Activated T-helper 2 cell treated with anti-CD3 and anti-CD28 coated beads, Interferon-gamma antibody, Interleukin-2, Interleukin-4, amounts not matched to agents 10 μg/mL and 5 μg/mL and 100 μg/mL, durations not matched to agents 14 hours and 24 hours and 36 hours (primary cell): ENCODE results near the gene NUDT9. TPM values are rescaled to one million over a fixed set of nuclear protein-coding genes. Genes with fewer than 3 reads are reported as not detected.
A peak's percentile ranks its signal among the peaks of the same experiment; 100 is the strongest.
"Not testable (repeated sequence)": the region's sequence is repeated elsewhere in the genome, so short reads cannot be mapped to it uniquely, and the experiment has no call there.

Experiments used
- DNase-seq: peaks from one replicate; pipeline ENCODE4 v3.0.0; 2021; ENCODE audit warnings: low spot score
- H3K27ac Mint-ChIP-seq: one replicate; pipeline ENCODE4 v1.8.0; 2021; ENCODE audit warnings: mixed read lengths
- H3K27me3 Mint-ChIP-seq: one replicate; pipeline ENCODE4 v1.8.0; 2021; ENCODE audit warnings: low read depth, mixed read lengths
- H3K36me3 Mint-ChIP-seq: one replicate; pipeline ENCODE4 v1.8.0; 2021; ENCODE audit warnings: low read depth, mixed read lengths
- H3K4me1 Mint-ChIP-seq: one replicate; pipeline ENCODE4 v1.8.0; 2021; ENCODE audit warnings: low read depth, mixed read lengths
- H3K4me3 Mint-ChIP-seq: one replicate; pipeline ENCODE4 v1.8.0; 2021; ENCODE audit warnings: low read depth, mild to moderate bottlenecking, moderate library complexity, mixed read lengths
- H3K9me3 Mint-ChIP-seq: one replicate; pipeline ENCODE4 v1.8.0; 2021; ENCODE audit warnings: mixed read lengths
- intact Hi-C: fragments of 100-400 bp; cut with micrococcal nuclease; formaldehyde crosslinking; loops from one replicate; pipeline ENCODE4 v1.15.1; 2023
- total RNA-seq: library from RNA; stranded (reverse); gene quantifications from 2 replicates; pipeline ENCODE4 v1.2.3, GENCODE V29; 2022

The NUDT9 gene
- total RNA-seq, 1 donor from 2014 or later, result 12.1 TPM

- no peak for DNase-seq
- Mint-ChIP-seq H3K27ac (peak overlapping the region; percentile 89), H3K4me3 (peak overlapping the region; percentile 94), H3K9me3 (no peaks in the 10 kb centered on the region), H3K36me3 (peaks cover 10% of the 10 kb centered on the region), H3K27me3 (peaks cover 4% of the 10 kb centered on the region), H3K4me1 (peaks cover 29% of the 10 kb centered on the region)
- intact Hi-C loops, result loop anchor here (1.0 to 5.0 kb wide), 2 partner anchors 31 to 76 kb away; partner anchors contain the start of gene NUDT9
Measured at GRCh38 chr4:87391576-87392054, 30.8 kb upstream of the NUDT9 start.

- Mint-ChIP-seq H3K4me1 (peaks cover 25% of the 10 kb centered on the region), H3K9me3 (no peaks in the 10 kb centered on the region), H3K4me3 (no peak overlapping the region), H3K36me3 (peaks cover 8% of the 10 kb centered on the region), H3K27ac (no peak overlapping the region), H3K27me3 (peaks cover 4% of the 10 kb centered on the region)
- DNase-seq, result no peak
- intact Hi-C loops, result loop anchor here (5.0 kb wide), 1 partner anchor 75 kb away; no protein-coding TSS in a partner anchor
Measured at GRCh38 chr4:87392183-87392582, 30.2 kb upstream of the NUDT9 start.

DNA sequence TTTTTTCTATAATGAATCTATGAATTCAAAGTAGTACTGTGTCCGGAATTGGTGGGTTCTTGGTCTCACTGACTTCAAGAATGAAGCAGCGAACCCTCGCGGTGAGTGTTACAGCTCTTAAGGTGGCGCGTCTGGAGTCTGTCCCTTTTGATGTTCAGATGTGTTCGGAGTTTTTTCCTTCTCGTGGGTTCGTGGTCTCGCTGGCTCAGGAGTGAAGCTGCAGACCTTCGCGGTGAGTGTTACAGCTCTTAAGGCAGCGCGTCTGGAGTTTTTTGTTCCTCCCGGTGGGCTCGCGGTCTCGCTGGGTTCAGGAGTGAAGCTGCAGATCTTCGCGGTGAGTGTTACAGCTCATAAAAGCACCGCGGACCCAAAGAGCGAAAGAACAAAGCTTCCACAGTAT is 27.3 kb upstream of the NUDT9 start:
- H3K36me3 Mint-ChIP-seq, H3K9me3 Mint-ChIP-seq, H3K4me3 Mint-ChIP-seq, H3K4me1 Mint-ChIP-seq, DNase-seq, intact Hi-C loops, H3K27me3 Mint-ChIP-seq, H3K27ac Mint-ChIP-seq: not testable (repeated sequence)

DNA sequence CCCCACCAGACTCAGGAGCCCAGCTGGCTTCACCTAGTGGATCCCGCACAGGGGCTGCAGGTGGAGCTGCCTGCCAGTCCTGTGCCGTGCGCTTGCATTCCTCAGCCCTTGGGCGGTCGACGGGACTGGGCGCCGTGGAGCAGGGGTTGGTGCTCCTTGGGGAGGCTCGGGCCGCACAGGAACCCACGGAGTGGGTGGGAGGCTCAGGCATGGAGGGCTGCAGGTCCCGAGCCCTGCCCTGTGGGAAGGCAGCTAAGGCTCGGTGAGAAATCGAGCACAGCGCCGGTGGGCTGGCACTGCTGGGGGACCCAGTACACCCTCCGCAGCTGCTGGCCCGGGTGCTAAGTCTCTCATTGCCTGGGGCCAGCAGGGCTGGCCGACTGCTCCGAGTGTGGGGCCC is 26.5 kb upstream of the NUDT9 start:
- H3K4me1 Mint-ChIP-seq, H3K36me3 Mint-ChIP-seq, H3K27ac Mint-ChIP-seq, intact Hi-C loops, H3K27me3 Mint-ChIP-seq, DNase-seq, H3K9me3 Mint-ChIP-seq, H3K4me3 Mint-ChIP-seq: not testable (repeated sequence)

- Mint-ChIP-seq H3K9me3 (no peaks in the 10 kb centered on the region), H3K36me3 (no peaks in the 10 kb centered on the region), H3K4me1 (no peaks in the 10 kb centered on the region), H3K27ac (no peak overlapping the region), H3K4me3 (no peak overlapping the region), H3K27me3 (peaks cover 11% of the 10 kb centered on the region)
- intact Hi-C loops, result no loop called here
- no peak for DNase-seq
Measured at GRCh38 chr4:87399148-87399547, 23.2 kb upstream of the NUDT9 start.

DNA sequence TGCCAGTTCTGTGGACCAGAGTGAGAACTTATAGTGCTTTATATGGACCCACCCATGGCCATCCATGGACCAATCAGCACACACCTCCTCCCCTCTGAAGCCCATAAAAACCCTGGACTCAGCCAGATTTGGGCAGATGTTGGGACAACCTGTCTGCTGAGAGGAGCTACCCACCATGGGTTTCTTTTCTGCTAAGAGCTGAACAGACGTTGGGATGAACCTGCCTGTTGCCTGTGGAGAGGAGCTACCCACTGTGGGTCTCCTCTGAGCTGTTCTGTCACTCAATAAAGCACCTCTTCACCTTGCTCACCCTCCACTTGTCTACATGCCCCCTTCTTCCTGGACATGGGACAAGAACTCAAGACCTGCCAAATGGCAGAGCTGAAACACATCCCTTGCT is 22.4 kb upstream of the NUDT9 start:
- no peak for DNase-seq
- Mint-ChIP-seq H3K27me3 (peaks cover 14% of the 10 kb centered on the region), H3K4me1 (no peaks in the 10 kb centered on the region), H3K9me3 (no peaks in the 10 kb centered on the region), H3K27ac (no peak overlapping the region), H3K36me3 (no peaks in the 10 kb centered on the region), H3K4me3 (no peak overlapping the region)
- intact Hi-C loops, result no loop called here

GRCh38 chr4:87403732-87404131 is 18.6 kb upstream of the NUDT9 start:
- H3K36me3 Mint-ChIP-seq, H3K9me3 Mint-ChIP-seq: not testable (repeated sequence)

GRCh38 chr4:87405211-87405820 is 17.1 kb upstream of the NUDT9 start:
- no peak overlapping the region for H3K4me3 Mint-ChIP-seq
- H3K27me3 Mint-ChIP-seq, result peaks cover 28% of the 10 kb centered on the region
- H3K36me3 Mint-ChIP-seq, result no peaks in the 10 kb centered on the region
- H3K4me1 Mint-ChIP-seq, result peaks cover 12% of the 10 kb centered on the region
- H3K27ac Mint-ChIP-seq, result no peak overlapping the region
- no peaks in the 10 kb centered on the region for H3K9me3 Mint-ChIP-seq
- DNase-seq, result no peak
- intact Hi-C loops, result no loop called here

More at GRCh38 chr4:87403732-87404131, 18.6 kb upstream of the NUDT9 start:
- H3K27ac Mint-ChIP-seq, DNase-seq, H3K4me3 Mint-ChIP-seq, intact Hi-C loops: not testable (repeated sequence)
- Mint-ChIP-seq H3K27me3 (peaks cover 24% of the 10 kb centered on the region), H3K4me1 (peaks cover 12% of the 10 kb centered on the region)

DNA sequence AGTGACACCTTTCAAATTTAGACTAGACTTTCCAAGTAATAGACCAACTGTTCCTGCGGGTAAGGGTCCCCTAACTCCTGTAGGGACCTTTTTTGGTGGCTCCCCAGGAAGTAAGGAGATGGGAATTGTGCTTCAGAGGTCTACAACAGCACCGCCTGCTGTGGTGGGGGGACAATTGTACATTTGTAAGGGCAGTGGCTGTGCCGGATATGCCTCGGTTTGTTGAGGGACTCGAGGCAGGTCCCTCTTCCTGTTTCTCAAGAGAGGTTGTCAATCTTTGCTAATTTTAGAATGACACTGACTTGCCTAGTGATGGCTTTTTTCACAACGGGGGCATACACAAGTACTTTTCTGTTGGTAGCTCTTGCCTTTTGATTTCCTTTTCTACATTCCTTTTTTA is 15.9 kb upstream of the NUDT9 start:
- DNase-seq, result no peak
- Mint-ChIP-seq H3K4me1 (peaks cover 12% of the 10 kb centered on the region), H3K9me3 (no peaks in the 10 kb centered on the region), H3K27me3 (peaks cover 28% of the 10 kb centered on the region), H3K36me3 (no peaks in the 10 kb centered on the region), H3K4me3 (no peak overlapping the region), H3K27ac (no peak overlapping the region)
- intact Hi-C loops, result no loop called here

DNA sequence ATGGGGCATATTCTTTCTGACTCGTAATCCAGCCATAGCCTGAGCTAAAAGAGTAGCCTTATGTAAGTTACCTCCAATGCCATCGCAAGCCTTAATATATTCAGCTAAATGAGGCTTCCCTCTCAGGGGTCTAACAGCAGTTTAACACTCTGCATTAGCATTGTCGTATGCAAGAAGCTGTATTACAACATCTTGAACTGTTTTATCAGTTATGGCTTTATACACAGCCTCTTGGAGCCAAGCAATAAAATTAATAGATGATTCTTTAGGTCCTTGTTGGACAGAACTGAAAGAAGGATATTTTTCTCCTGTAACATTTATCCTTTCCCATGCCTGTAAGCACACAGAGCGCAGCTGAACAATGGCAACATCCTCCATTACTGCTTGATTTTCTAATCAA is 15.5 kb upstream of the NUDT9 start:
- DNase-seq, H3K9me3 Mint-ChIP-seq, H3K4me3 Mint-ChIP-seq, H3K36me3 Mint-ChIP-seq, intact Hi-C loops, H3K27ac Mint-ChIP-seq: not testable (repeated sequence)
- Mint-ChIP-seq H3K4me1 (peaks cover 12% of the 10 kb centered on the region), H3K27me3 (peaks cover 28% of the 10 kb centered on the region)

DNA sequence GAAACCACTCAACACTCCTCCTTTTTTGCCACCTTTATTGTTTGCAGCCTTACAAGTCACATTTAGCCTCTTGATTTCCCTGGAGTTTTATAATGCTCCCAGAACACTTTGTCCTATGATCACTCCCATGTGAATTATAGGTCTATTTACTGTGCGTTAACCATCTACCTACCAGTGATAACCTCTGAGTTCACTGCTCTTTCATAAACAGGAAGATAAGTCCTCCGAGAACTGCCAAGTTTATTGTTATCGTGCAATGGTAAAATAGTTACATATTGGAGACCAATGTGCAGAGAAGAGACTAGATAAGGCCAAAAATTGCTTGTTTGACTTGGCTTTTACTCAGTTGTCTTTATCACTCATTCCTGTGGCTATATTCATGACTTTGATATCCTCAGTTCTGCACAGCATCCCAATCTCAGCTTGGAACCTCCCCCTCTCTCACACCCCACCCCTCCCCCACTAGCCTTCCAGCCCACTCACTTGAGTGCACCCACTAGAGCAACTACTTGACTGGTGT is 12.9 kb upstream of the NUDT9 start:
- H3K4me1 Mint-ChIP-seq, result peaks cover 12% of the 10 kb centered on the region
- H3K27me3 Mint-ChIP-seq, result peaks cover 17% of the 10 kb centered on the region
- intact Hi-C loops, result no loop called here
- no peaks in the 10 kb centered on the region for H3K36me3 Mint-ChIP-seq
- no peak overlapping the region for H3K27ac Mint-ChIP-seq
- H3K9me3 Mint-ChIP-seq, result no peaks in the 10 kb centered on the region
- H3K4me3 Mint-ChIP-seq, result no peak overlapping the region
- no peak for DNase-seq

DNA sequence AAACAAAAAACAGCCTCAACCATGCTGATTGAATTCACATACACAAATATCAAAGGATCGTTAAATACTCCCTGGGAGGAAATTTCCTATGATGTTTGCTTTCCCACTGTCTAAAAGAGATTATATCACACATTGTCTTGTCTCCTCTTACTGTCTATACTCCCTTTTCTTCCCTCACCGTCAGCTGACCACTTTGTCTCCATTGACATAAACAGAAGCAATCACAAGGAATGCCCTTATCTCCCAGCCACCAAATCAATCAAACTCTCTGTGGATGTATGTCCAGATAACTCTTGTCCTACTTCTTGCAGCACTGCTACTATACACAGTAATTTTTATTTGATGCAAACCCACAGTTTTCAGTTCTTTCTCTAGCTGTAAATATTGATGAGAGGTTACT is 12.2 kb upstream of the NUDT9 start:
- H3K9me3 Mint-ChIP-seq, result no peaks in the 10 kb centered on the region
- H3K4me3 Mint-ChIP-seq, result no peak overlapping the region
- no peaks in the 10 kb centered on the region for H3K36me3 Mint-ChIP-seq
- intact Hi-C loops, result no loop called here
- H3K27me3 Mint-ChIP-seq, result peaks cover 15% of the 10 kb centered on the region
- H3K27ac Mint-ChIP-seq, result no peak overlapping the region
- no peak for DNase-seq
- peaks cover 12% of the 10 kb centered on the region for H3K4me1 Mint-ChIP-seq

GRCh38 chr4:87410679-87411078 is 11.7 kb upstream of the NUDT9 start:
- intact Hi-C loops, result no loop called here
- Mint-ChIP-seq H3K9me3 (no peaks in the 10 kb centered on the region), H3K27ac (no peak overlapping the region), H3K4me3 (no peak overlapping the region), H3K27me3 (peaks cover 11% of the 10 kb centered on the region), H3K4me1 (peaks cover 12% of the 10 kb centered on the region), H3K36me3 (no peaks in the 10 kb centered on the region)
- DNase-seq, result no peak
